Endometrial microvascular endothelial cells (primary cell): ENCODE measurements around the gene ARL16. TPM values are rescaled to one million over a fixed set of nuclear protein-coding genes. Genes with fewer than 3 reads are reported as not detected.

Experiments
- in situ Hi-C: cut with HindIII; loops from 2 replicates; pipeline ENCODE4 v1.10.0; 2017; ENCODE audit warnings: low sequenced_read_pairs, low pct_unique_long_range_greater_than_20kb; ENCODE audit errors: inconsistent ontology term
- total RNA-seq: library from RNA; depleted of rRNA; stranded (reverse); fragments of >200 nt; gene quantifications from one replicate; pipeline ENCODE4 v1.2.3, GENCODE V29; 2015; ENCODE audit errors: inconsistent ontology term

The ARL16 gene, protein sequence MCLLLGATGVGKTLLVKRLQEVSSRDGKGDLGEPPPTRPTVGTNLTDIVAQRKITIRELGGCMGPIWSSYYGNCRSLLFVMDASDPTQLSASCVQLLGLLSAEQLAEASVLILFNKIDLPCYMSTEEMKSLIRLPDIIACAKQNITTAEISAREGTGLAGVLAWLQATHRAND
- 30.3 TPM for total RNA-seq

DNA sequence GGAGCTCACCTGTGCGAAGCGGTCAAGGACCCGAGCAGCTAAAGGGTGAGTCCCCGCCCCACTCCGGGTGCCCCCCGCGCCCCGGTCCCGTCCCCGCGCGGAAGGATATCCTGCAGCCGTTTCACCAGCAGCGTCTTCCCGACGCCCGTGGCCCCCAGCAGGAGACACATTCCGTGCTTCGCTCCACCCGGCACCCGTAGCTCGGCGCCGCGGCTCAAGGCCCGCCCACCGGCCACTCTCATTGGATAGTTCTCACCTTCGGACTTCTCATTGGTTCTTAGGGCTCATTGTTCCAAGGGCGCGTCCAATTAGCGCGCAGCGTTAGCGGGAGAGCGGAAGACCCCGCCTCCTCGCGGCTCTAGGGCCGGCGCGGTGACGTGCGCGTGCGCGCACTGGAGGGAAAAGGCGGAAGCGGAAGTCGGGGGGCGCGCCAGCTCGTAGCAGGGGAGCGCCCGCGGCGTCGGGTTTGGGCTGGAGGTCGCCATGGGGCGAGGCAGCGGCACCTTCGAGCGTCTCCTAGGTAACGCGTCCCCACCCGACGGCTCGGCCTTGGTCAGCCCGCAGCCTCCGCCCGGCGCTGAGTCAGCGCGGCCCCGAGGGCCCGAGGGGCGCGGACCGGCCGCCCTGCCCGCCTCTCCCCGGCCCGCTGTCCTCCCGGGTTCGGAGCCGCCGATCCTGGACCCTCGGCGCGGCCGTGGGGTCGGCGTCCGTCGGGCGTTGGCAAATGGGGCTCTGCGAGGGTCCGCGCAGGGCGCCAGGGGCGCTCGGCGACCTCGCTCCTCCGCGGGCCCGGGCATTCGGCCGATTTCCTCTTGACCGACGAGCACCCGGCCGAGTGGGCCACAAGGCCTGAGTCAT is at the start of gene ARL16, which contains the start of gene HGS:
Gene ARL16, minus strand, starts transcription at position 214 of the 858 bp plus-strand sequence. Its CDS starts 44 bp downstream, at position 170.
Gene HGS, plus strand, starts transcription at position 428 of the 858 bp plus-strand sequence. Its CDS starts 56 bp downstream, at position 484.
- in situ Hi-C loops = no loop called here

DNA sequence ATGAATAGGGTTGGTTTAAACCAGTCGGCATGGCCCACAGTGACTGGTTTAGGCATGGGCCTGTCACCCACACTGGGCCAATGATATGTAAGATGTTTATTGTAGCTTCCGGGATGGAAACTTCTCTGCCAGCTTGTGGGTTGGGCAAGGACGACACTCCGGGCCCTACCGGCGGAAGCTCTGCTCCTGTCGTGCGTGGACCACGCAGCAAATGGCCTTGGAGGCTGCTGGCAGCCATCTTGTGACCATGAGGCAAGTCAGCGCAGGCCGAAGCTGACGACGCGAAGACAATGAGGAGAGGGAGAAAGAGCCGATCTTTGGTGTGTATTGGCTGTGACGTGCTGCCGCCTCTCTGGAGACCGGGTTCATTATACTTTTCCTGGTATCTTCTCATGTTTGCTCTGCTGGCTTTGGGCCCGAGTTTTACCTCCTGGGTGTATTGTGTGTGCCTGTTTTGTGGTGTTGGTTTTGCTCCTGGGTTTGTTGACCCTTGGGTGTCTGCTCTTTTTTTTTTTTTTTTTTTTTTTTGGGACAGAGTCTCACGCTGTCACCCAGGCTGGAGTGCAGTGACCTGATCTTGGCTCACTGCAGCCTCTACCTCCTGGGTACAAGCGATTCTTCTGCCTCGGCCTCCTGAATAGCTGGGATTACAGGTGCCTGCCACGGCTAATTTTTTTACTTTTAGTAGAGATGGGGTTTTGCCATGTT is 43.9 kb upstream of the ARL16 start:
- in situ Hi-C loops = no loop called here

DNA sequence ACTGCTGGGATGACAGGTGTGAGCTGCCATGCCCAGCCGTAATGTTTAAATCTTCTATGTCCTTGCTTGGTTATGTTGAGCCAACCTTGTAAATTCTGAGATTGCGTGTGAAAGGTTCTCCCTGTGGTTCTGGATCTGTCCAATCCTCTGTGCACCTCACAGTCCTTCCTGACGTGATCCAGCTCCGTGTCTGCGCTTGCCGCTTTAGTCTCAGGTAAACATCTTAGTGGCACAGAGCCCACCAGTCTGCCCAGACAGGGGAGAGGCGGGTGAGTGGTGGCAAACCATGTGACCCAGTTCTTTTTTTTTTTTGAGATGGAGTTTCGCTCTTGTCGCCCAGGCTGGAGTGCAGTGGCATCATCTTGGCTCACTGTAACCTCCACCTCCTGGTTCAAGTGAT is 42.4 kb upstream of the ARL16 start:
- in situ Hi-C loops = no loop called here

DNA sequence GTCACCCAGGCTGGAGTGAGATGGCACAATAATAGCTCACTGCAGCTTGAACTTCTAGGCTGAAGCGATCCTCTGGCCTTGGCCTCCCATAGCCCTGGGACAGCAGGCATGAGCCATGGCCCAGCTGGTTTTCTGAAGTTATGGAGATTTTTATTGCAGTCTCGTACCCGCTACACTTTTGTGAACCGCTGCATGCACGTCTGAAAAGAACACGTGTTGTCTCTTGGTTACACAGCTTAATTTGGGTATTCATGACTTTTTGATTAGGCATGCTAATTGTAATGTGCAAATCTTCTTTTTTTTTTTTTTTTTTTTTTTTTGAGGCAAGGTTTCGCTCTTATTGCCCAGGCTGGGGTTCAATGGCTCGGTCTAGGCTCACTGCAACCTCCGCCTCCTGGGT is 41.8 kb upstream of the ARL16 start:
- in situ Hi-C loops = no loop called here

DNA sequence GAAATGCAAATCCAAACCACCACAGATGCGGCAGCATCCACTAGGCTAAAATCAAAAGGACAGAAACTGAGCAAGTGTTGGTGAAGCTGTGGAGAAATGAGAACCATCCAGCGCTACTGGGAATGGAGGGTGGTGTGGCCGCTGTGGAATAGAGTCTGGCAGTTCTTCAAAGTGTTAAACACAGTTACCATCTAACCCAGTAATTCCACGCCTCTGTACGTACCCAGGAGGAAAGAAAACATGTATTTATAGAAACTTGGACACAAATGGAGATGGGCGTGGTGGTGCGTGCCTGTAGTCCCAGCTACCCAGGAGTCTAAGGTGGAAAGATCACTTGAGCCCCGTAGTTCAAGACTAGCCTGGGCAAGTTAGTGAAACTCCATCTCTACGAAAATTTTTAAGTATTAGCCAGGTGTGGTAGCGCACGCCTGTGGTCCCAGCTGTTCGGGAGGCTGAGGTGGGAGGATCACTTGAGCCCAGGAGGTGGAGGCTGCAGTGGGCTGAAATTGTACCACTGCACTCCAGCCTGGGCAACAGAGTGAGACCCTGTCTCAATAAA is 40.1 kb upstream of the ARL16 start:
- in situ Hi-C loops = no loop called here

DNA sequence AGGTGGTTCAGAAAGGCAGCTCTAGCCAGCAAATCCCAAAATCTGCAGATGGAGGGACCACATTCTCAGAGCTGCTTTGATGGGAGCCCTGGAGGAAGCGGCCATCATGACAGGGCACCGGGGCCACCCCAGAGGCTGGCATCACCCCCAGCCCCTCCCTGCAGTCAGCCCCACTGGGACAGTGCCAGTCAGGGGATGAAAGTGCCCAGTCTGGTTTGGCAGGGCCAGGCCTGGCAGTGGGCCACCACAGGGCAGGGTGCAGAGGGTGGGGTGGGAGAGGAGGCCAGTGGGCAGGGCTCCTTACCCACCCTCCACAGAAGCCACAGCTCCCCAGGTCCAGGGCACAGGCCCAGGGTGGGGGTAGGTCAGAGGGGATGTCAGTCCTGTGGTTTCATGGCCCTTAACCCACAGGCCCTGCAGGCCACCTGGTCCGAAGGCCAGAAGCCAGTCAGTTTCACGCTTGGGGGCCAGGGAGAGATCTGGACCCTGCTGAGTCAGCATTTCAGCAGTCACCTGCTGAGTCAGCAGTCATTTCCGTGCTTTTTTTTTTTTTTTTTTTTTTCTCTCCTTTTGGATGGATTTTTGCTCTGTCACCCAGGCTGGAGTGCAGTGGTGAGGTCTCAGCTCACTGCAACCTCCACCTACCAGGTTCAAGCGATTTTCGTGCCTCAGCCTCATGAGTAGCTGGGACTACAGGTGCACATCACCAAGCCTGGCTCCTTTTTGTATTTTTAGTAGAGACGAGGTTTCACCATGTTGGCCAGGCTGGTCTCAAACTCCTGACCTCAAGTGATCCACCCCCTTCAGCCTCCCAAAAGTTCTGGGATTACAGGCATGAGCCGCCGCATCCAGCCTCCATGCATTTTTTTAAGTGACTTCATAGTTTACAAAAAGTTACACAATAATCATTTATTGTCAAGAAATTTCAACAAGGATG is 38.9 kb upstream of the ARL16 start:
- in situ Hi-C loops = no loop called here

DNA sequence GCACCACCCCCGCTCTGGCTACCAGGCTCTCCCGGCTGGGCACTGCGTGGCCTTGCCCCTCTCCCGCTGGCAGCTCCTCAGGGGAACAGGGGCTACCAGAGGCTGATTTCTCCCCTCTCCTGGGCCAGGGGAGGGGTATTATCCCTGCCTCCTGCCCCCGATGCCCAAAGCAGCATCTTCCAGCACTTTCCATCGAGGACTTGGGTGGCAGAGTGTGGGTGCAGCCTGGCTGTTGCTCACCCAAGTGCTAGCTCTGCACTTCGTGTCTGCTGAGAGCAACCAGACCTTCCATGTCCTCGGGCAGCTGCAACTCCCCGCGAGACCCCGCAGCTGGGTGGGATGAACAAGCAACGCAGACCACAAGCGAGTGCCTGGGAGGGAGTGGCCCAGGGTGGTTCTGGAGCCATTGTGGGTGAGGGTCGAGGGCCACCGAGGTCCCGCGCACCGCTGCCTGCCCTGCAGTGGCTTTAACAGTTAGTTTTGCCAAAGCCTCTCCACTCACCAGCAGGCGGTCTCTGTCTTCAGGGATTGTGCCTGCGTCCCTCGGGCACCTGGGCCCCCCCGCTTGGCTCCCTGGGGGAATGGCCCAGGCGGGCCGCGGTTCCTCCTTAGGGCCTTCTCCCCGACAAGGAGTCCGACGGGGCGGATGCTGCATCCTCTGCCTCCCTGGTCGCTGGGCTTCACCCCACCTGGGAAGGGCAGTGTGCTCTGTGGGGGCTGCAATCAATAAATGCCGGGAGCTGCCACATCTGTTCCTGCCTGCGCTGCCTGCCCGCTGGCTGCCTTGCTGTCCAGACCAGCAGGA is 36.9 kb upstream of the ARL16 start:
- in situ Hi-C loops = no loop called here

DNA sequence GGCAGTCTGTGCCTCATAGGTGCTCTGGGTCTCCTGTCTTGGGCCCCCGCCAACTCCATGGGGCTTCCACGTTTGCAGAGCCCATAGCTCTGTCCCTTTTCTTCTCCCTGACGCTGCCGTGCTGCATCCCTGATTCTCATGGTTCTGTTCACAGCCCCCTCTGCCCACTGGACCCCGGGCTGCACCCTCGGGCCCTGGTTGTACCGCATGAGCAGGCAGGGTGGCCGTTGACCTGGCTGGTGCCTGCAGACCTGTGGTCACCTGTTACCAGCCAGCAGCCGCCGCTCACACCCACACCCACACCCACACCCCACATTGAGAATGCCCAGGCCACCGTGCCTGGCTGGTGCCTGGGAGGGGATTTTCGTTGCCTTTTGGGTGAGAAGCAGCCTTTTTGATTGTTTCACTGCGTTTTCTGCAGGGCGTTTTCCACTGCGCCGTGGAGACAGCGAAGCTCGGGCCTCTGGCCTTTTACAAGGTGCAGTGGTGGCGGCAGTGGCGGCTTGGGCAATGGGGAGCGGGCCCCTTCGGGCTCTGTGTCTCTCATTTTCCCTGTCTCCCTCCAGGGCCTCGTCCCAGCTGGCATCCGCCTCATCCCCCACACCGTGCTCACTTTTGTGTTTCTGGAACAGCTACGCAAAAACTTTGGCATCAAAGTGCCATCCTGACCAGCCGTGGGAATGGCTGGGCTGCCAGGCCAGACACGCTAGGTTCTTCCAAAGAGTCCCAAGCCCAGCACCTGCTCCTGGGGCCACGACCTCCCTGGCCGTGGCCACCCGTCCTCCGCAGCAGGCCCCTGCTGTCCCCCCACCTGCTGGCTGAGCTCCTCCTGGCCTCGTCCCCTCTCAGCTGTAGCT is 36.0 kb upstream of the ARL16 start:
- in situ Hi-C loops = no loop called here

DNA sequence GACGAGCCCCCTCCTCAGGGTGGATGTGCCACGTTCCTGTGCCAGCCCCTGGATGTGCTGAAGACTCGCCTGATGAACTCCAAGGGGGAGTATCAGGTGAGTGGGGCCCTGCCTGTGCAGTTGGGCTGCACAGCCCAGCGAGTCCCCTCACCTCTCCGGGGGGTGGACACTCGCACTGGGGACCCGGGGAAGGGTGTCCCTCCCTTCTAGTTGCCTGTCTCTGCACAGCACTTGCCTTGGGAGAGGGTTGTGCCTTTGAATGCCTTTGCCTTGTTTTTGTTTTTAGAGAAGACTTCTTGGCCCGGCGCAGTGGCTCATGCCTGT is 34.1 kb upstream of the ARL16 start:
- in situ Hi-C loops = no loop called here

DNA sequence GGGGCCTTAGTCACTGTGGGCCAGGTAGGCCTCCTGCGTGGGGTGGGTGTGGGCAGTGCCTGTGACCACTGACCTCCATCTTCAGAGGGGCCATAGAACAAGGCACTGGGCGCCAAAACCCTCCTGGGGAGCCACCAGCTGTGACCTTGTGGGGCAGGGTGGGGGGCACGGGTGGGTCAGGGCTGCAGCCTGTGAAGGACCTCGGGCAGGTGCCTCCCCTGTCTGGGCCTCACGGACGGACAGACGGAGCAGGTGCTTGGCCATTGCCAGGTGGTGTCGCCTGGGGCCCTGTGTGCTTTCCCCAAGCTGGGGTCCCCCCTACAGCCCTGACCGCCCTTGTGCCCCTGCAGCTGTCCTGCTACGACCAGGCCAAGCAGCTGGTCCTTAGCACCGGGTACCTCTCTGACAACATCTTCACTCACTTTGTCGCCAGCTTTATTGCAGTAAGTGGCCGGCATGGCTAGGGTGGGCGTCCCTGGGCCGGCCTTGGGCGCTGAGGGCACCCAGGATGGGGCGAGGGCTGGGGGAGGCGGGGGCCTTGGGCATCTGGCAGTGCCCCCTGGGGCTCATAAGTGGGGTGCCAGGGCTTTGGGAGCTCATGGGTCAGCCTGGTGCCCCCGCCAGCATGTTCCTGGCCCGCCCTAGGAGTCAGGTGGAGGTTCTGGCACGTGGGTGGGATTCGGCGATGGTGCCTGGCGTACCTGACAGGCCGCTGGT is 33.6 kb upstream of the ARL16 start:
- in situ Hi-C loops = no loop called here

DNA sequence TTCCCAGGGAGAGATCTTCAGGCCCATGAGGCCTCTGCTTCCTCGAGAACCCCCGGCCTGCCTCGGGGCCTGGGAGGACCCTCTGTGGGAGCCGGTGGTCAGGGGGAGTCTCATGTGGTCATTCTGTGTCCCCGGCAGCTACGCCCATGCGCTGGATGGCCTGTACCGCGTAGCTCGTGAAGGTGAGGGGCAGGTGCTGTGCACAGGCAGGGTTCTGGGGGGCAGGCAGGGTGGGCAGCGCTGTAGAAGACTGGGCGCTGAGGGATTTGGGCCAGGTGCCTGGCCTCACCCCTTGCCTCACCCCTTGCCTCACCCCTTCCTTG is 33.0 kb upstream of the ARL16 start:
- in situ Hi-C loops = no loop called here

DNA sequence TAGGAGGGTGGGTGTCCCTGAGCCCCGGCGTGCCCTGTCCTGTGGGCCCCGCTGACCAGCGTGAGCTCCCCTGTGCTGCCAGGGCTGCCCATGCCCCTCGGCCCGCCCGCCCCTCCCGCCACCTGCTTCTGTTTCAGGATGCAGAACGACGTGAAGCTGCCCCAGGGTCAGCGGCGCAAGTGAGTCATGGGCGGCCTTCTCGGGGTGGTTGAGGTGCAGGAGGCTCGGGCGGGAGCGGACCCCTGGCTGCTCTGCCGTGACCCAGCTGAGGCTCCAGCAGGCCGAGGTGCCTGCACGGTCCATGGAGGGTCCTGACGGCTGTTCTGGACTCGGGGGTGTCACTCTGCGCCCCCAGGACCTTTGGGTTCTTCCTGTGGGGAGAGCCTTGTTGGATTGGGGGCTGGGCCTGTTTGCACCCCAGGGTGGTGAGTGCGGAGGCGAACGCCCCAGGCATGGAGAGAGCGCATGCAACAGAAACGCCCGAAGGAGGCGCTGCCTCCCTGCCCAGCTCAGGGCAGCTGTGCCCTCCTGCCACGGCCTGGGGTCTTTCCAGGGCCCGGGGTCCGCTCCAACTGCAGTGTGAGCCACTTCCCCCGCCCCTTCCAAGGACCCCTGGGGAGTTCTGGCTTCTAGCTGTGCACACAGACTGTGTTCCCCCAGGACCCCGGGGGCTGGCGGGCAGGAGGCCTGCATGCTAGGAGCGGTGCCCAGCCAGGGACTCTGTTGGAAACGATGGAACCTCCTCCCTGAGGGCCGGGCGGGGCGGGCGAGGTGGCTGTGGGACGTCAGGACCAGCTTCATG is 32.5 kb upstream of the ARL16 start:
- in situ Hi-C loops = no loop called here

DNA sequence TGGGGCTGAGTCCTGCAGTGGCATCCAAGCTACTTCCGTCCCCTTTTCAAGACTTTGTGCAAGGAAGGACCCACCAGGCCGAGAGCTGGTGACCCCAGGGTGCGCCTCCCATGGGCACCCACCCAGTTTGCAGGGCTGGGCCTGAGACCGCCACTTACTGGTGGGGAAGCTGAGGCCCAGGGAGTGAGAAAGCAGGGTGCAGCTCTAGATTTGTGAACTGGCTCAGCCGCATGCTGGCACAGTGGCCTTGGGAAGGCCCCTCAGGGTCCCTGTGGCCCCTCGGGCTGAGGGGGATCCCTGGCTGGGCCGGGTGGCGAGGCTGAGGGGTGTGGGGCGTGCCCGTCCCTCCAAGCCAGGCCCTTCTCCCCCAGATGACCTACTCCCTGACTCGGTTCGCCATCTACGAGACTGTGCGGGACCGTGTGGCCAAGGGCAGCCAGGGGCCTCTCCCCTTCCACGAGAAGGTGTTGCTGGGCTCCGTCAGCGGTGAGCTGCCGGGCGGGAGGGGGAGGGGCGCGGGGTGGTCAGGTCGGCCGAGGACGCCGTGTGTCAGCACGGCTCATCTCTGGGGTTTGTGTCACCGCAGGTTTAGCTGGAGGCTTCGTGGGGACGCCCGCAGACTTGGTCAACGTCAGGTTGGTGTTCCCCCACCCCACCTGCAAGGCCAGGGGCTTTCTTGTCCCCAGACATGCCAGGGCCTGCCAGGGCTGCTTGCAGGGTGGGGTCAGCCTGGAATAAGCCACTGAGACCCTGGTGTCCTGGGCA is 31.7 kb upstream of the ARL16 start:
- in situ Hi-C loops = no loop called here

DNA sequence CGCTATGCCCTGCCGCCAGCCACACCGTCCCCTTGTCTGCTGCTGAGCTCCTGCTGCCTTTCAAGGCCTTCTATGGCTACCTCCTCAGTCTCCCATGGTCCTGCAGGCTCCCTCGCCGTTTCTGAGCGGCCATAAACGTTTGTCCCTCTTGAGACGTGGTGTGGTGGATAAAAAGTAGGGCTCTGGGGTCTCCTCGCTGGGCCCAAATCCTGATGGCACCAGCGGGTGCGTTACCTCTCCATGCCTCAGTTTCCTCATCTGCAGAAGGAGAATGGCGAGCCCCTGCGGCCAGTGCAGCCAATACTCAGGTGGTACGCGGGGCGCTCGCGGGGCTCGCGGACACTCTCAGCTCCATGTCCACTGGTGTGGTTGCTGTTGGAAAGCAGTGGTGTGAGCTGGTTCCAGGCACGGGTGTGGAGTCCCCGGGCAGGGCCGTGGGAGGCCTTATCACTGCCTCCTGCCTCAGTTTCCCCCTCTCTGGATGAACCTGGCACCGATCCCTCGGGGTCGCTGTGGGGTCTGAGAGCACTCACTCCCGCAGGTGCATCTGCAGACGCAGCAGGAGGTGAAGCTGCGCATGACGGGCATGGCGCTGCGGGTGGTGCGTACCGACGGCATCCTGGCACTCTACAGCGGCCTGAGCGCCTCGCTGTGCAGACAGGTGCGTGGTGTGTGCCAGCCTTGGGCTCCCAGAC is 31.0 kb upstream of the ARL16 start:
- in situ Hi-C loops = no loop called here
